ENCODE measurements around the gene MLANA.
"Not testable (repeated sequence)": the region's sequence is repeated elsewhere in the genome, so short reads cannot be mapped to it uniquely, and the experiment has no call there.

MLANA gene

GRCh38 chr9:5870691-5871090, 20.0 kb upstream of the MLANA start:
- DNase-seq, result no peak

DNA sequence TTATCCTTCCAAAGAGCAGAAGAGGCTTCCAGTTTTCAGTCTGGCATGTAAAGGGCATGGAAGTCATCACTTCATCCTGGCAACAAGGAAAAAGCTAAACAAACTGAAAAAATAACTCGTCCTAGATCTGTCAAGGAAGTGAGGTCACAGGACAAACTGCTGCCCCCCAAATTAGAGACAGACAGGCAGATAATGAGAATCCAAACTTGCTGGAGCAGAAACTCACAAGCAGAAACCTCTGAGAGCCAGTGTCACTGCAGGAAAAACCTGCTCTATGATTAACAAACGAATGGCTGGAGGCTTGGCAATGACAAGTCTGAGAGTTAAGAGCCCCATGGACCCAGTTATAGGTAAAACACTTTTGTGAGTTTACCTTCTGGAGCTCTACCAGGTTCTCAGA, 18.9 kb upstream of the MLANA start:
- DNase-seq, result no peak

GRCh38 chr9:5872511-5872910, 18.2 kb upstream of the MLANA start:
- no peak for DNase-seq

GRCh38 chr9:5873439-5873838, 17.2 kb upstream of the MLANA start:
- DNase-seq, result no peak

DNA sequence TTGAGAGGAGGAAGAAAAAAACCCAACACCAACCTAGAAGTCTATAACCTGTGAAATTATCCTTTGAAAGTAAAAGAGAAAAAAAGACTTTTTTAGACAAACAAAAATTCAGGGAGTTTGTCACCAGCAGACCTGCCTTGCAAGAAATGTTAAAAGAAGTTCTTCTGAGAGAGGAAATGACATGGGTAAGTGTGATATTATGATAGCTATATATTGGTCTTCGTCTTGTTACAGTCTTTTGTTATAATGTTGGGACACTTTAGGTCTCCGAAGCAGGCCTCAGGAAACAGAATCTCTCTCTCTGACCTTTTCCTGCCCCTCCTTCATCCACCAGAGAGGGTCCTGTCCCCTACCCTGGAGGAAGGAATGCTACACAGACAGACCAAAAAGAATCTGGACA, 16.6 kb upstream of the MLANA start:
- DNase-seq, result no peak

DNA sequence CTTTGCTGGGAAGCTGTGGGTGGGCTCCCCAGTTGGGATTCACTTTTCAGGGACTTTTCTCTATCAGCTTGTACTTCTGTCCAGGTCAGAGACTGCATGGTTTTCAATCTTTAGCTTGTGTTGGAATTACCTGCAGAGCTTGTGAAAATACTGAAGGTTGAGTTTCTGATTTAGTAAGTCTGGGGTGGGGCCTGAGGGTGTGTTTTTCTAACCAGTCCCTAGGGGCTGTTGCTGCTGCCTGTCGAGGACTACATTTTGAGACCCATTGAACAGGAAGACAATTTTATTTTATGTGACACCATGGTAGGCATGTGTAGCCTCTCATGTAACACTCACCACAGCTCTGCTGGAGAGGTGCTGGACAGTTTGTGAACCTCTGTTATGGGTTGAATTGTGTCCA, 14.7 kb upstream of the MLANA start:
- no peak for DNase-seq

DNA sequence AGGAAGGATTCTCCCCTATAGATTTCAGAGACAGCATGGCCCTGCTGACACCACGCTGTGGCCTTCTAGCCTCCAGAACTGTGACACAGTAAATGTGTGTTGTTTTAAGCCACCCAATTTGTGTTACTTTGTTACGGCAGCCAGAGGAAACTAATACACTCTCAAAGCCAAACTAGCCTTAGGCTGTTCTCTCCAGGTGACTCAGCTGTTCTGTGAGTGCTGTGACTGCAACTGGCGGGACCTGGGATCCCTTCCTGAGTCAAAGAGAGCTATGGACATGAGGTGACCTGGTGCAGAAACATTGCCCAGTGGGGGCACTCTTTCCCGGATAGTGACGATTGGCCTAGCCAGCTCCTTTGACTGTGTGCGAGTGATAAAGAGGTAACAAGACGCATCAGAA, 14.0 kb upstream of the MLANA start:
- DNase-seq, result no peak

- no peak for DNase-seq
Observed at GRCh38 chr9:5879419-5880181, 11.1 kb upstream of the MLANA start.

DNA sequence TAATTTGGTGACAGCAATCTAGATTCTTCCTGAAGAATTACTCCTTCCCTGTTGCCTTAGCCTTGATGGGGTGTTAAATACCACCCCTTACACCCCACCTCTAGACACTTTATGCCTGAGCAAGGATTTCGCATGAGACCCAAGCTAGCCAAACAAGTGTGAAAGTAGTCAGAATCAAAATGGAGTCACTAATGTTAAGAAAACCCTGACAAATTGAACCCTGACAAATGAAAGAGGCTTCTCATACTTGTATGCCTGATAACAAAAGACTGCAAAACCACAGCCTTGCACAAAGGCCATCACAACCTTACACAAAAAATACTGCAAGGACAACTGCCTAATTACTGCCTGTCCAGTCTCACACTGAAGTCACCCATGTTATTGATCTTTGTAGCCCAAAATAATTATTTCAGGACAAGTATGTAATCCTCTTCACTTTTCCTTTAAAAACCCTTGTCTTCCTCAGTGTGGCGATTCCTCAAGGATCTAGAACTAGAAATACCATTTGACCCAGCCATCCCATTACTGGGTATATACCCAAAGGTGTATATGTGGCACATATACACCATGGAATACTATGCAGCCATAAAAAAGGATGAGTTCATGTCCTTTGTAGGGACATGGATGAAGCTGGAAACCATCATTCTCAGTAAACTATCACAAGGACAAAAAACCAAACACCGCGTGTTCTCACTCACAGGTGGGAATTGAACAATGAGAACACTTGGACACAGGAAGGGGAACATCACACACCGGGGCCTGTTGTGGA, 8.3 kb upstream of the MLANA start:
- not testable (repeated sequence) for DNase-seq

- DNase-seq, result no peak
Observed at GRCh38 chr9:5884191-5884590, 6.5 kb upstream of the MLANA start.

- peak; percentile 83 for DNase-seq
Observed at GRCh38 chr9:5886114-5886939, 4.4 kb upstream of the MLANA start.

DNA sequence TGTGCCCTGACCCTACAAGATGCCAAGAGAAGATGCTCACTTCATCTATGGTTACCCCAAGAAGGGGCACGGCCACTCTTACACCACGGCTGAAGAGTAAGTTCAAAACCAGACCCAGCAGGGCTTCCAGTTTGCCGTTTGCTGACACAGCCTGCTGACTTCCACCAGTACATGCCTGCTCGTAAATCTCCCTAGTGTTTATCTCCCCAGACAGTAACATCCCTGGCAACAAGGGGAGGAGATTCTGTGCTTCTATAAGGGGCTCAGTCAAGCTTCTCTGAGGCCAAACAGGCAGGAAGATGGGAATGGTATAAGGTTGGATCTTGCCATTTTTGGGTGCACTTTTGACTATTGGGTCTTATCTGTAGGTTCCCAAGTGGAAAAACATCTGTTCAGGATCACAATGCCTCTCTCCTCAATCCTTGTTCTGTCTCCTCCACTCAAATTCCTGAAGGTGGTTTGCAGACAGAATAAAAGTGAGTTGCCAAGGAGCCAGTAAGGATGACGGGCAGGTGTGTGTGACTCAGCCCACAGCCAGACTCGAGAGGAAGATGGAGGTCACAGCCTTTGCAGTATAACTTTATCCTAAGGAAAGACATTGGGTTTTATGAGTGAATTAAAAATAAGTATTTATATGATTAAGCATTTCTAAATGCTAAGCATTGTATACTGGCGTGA, 1.9 kb downstream of the MLANA start:
- DNase-seq, result no peak

DNA sequence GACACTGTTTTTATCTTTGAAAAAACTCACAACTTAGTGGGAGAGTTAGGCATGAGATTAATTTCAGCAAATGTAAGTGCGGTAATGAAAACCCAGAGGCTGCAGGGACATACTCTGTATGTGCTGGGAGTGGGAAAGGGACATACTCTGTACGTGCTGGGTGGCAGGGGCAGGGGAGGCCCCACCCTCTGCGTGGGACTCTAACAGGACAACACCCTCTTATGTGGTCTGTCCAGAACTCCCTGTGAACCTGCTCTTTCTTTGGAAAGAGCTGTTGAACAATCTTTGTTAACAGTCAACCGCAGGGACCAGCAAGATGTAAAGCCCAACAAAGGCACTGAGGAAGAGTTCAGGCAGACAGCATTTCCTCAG, 2.4 kb downstream of the MLANA start:
- no peak for DNase-seq

GRCh38 chr9:5893591-5894236, 3.0 kb downstream of the MLANA start:
- no peak for DNase-seq

GRCh38 chr9:5894237-5894959, 3.7 kb downstream of the MLANA start:
- no peak for DNase-seq

DNA sequence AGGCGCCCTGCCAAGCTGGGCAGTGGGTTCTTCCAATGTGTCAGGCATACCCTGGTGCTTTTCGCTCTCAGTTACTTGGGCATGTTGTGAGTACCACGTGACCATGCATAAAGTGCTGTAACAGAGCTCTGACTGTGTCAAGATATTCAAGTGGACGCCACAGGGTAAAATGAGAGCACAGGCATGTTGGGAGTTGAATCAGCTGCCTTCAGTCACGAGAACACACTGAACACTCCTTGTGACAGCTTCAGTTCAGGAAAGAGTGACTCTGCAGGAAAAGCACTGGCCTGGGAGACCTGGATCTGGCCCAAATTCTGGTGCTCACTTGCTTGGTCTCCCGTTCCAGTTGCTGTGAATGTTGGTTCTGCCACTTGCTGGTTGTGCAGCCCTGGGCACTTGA, 5.1 kb downstream of the MLANA start:
- no peak for DNase-seq

- no peak for DNase-seq
Observed at GRCh38 chr9:5896863-5897262, 6.2 kb downstream of the MLANA start.

DNA sequence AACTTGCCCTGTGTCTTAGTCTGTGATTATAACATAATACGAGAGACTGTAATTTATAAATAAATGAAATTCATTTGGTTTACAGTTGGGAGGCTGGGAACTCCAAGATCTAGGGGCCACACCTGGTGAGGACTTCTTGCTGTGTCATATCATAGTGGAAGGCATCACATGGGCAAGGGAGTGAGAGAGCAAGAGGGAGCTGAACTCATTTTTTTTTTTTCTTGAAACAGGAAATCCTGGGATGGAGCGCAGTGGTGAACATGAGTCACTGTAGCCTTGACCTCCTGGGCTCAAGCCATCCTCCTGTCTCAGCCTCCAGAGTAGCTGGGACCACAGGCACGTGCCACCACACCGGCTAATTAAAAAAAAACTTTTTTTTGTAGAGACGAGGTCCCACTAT, 7.2 kb downstream of the MLANA start:
- DNase-seq, result no peak

GRCh38 chr9:5899292-5899691, 8.6 kb downstream of the MLANA start:
- DNase-seq, result no peak

DNA sequence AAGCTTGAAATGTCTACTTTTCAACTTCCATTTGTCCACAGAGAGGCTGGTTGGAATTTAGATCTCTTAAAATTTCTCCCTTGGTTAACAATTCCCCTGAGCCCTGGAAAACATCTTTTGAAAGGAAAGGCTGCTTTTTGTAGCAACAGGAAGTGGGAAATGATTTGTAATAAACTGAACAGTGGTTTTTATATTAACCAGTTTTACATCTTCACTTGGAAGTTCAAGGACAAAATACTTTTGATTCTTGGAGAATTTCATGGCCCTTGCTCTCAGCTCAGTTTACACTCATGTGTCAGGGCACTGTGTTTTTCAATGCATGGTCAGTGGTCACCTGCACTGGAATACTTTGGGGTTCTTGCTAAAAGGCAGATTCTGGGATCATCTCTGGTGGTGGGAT, 9.9 kb downstream of the MLANA start:
- DNase-seq, result no peak

DNA sequence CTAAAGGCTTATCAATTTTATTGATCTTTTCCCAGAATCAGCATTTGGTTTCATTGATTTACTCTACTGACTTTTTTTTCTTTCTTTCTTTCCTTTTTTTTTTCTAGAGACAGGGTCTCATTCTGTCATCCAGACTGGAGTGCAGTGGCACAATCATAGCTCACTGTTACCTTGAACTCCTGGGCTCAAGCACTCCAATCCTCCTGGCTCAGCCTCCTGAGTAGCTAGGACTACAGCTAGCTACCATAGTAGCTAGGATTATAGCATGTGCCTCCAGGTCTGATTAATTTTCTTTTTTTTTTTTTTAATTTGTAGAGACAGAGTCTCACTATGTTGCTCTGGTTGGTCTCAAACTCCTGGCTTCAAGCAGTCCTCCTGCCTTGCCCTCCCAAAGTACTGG, 11.7 kb downstream of the MLANA start:
- no peak for DNase-seq

GRCh38 chr9:5908918-5909317, 18.2 kb downstream of the MLANA start:
- DNase-seq, result no peak

Data from activated naive CD4-positive, alpha-beta T cell treated with Interleukin-2 at 50 U/mL for 16 hours (primary cell).